ENCODE results near the gene DTD1. TPM values are rescaled to one million over a fixed set of nuclear protein-coding genes. Genes with fewer than 3 reads are reported as not detected.
A peak's percentile ranks its signal among the peaks of the same experiment; 100 is the strongest.

DTD1 gene
- 19.9 TPM for total RNA-seq
- long read RNA-seq, transcript DTD1-201 (6 exons, 1,387 nt): major isoform, 13 of 16 reads
- long read RNA-seq, partial matches to known transcripts: 0 of 16 reads
- long read RNA-seq, other reads (novel, unspliced or antisense): 1 of 16 reads

- Histone ChIP-seq H3K4me1 (peaks cover 12% of the 10 kb centered on the region), H3K9me3 (no peaks in the 10 kb centered on the region), H3K27me3 (no peaks in the 10 kb centered on the region), H3K36me3 (no peaks in the 10 kb centered on the region), H3K27ac (peak within 1 kb of the TSS; percentile 77), H3K4me3 (peak within 1 kb of the TSS; percentile 80)
- intact Hi-C loops (cut with DNase I): no loop called here
- peak; percentile 99 for ATAC-seq
- TF ChIP-seq CTCF (IDR thresholded peaks at IDR 0.05): peak; percentile 69
- DNase-seq: peak; percentile 98
These were observed at the start of gene DTD1 for GRCh38 chr20:18587665-18588573. DTD1 (plus strand) TSS chr20:18588054; CDS start chr20:18588073, 19 bp downstream.

GRCh38 chr20:18541741-18542140 lies 46.1 kb upstream of the DTD1 start:
- Histone ChIP-seq H3K36me3 (peaks cover 74% of the 10 kb centered on the region), H3K4me1 (no peaks in the 10 kb centered on the region), H3K27ac (no peak overlapping the region), H3K4me3 (no peak overlapping the region), H3K27me3 (no peaks in the 10 kb centered on the region), H3K9me3 (no peaks in the 10 kb centered on the region)
- ATAC-seq: no peak
- no peak for TF ChIP-seq CTCF (IDR thresholded peaks at IDR 0.05)
- no peak for DNase-seq
- intact Hi-C loops (cut with DNase I): no loop called here

GRCh38 chr20:18543216-18543615 lies 44.6 kb upstream of the DTD1 start:
- no peaks in the 10 kb centered on the region for H3K27me3 ChIP-seq
- no peaks in the 10 kb centered on the region for H3K4me1 ChIP-seq
- no peak for TF ChIP-seq CTCF (IDR thresholded peaks at IDR 0.05)
- no peak overlapping the region for H3K4me3 ChIP-seq
- peaks cover 84% of the 10 kb centered on the region for H3K36me3 ChIP-seq
- intact Hi-C loops (cut with DNase I): no loop called here
- DNase-seq (no peak), ATAC-seq (no peak)
- no peak overlapping the region for H3K27ac ChIP-seq
- H3K9me3 ChIP-seq: no peaks in the 10 kb centered on the region

GRCh38 chr20:18543932-18544331 lies 43.9 kb upstream of the DTD1 start:
- intact Hi-C loops (cut with DNase I): no loop called here
- no peak overlapping the region for H3K4me3 ChIP-seq
- H3K27me3 ChIP-seq: no peaks in the 10 kb centered on the region
- peaks cover 91% of the 10 kb centered on the region for H3K36me3 ChIP-seq
- H3K27ac ChIP-seq: no peak overlapping the region
- H3K4me1 ChIP-seq: no peaks in the 10 kb centered on the region
- DNase-seq (no peak), ATAC-seq (no peak)
- H3K9me3 ChIP-seq: no peaks in the 10 kb centered on the region
- no peak for TF ChIP-seq CTCF (IDR thresholded peaks at IDR 0.05)

- DNase-seq (no peak), ATAC-seq (no peak)
- Histone ChIP-seq H3K9me3 (no peaks in the 10 kb centered on the region), H3K4me3 (no peak overlapping the region), H3K36me3 (peaks cover 97% of the 10 kb centered on the region), H3K27me3 (no peaks in the 10 kb centered on the region), H3K27ac (no peak overlapping the region), H3K4me1 (no peaks in the 10 kb centered on the region)
- intact Hi-C loops (cut with DNase I): no loop called here
- no peak for TF ChIP-seq CTCF (IDR thresholded peaks at IDR 0.05)
These were observed 42.3 kb upstream of the DTD1 start for GRCh38 chr20:18545566-18545965.

Measured in upper lobe of right lung (tissue), 1 donor.